Body of pancreas (tissue), 4 donors: ENCODE results near the gene COQ10B. TPM values are rescaled to one million over a fixed set of nuclear protein-coding genes. Genes with fewer than 3 reads are reported as not detected.

Experiments used
- ATAC-seq: fragments of 150-250 bp; one replicate; pipeline ENCODE4 v1.9.1; 2016
- DNase-seq, 4 donors: peaks; one replicate each; pipeline ENCODE4 v3.0.0-alpha.2; 2019
- H3K27ac ChIP-seq, 4 donors: fragments of 200-600 bp; sonication (generic); 1 replicate in 3 of 4; 2 replicates in 1 of 4; pipeline versions ENCODE4 v1.5.1 to v1.6.1; 2016 to 2019; ENCODE audit warnings: mild to moderate bottlenecking in 1 of 4, mixed read lengths in 1 of 4, moderate library complexity in 1 of 4
- H3K27me3 ChIP-seq, 2 donors: fragments of 200-600 bp; sonication (generic); one replicate each; pipeline ENCODE4 v1.6.0; 2016; ENCODE audit warnings: mild to moderate bottlenecking in 1 of 2
- H3K36me3 ChIP-seq, 2 donors: fragments of 200-600 bp; sonication (generic); replicated peaks in 1 of 2; 2 replicates each; pipeline ENCODE4 v1.5.1; 2016; ENCODE audit warnings: low read depth in 2 of 2; ENCODE audit not compliant: insufficient read depth in 1 of 2
- H3K4me1 ChIP-seq: fragments of 200-600 bp; sonication (generic); one replicate; pipeline ENCODE4 v1.6.0; 2016
- H3K4me3 ChIP-seq, 2 donors: fragments of 200-600 bp; sonication (generic); 1 replicate in 1 of 2; 2 replicates in 1 of 2; pipeline ENCODE4 v1.5.1; 2016 to 2019
- H3K9me3 ChIP-seq, 3 donors: fragments of 200-600 bp; sonication (generic); 1 replicate in 2 of 3; 2 replicates in 1 of 3; pipeline ENCODE4 v1.5.1; 2016
- POLR2A ChIP-seq, 3 donors: fragments of 450-650 bp; IDR thresholded peaks; one replicate each; pipeline ENCODE4 v1.6.1; 2016; ENCODE audit warnings: antibody characterized with exemption in 3 of 3, mild to moderate bottlenecking in 2 of 3
- WGBS, 2 donors: methylation state at CpG; one replicate each; pipeline ENCODE4 v1.1.5; 2017; 5-methylcytosine and 5-hydroxymethylcytosine counted together
- intact Hi-C: fragments of 100-400 bp; cut with DNase I; formaldehyde crosslinking; loops from one replicate; pipeline ENCODE4 v1.15.1; 2023
- total RNA-seq, 2 donors: library from RNA; depleted of rRNA; stranded (reverse); fragments of >200 nt; gene quantifications; one replicate each; pipeline ENCODE4 v1.1.0, GENCODE V29; 2016
- TF ChIP-seq, protein P1 (sequence below), 7 experiments: fragments of 450-650 bp in 4 of 7; fragments of 200-600 bp in 3 of 7; sonication (generic) in 3 of 7; IDR thresholded peaks; one replicate each; pipeline ENCODE4 v1.5.1; 2016 to 2019; ENCODE audit warnings: antibody characterized with exemption in 7 of 7

Gene COQ10B
- total RNA-seq, 2 donors from 2014 or later: 5.3 to 9.6 TPM

DNA sequence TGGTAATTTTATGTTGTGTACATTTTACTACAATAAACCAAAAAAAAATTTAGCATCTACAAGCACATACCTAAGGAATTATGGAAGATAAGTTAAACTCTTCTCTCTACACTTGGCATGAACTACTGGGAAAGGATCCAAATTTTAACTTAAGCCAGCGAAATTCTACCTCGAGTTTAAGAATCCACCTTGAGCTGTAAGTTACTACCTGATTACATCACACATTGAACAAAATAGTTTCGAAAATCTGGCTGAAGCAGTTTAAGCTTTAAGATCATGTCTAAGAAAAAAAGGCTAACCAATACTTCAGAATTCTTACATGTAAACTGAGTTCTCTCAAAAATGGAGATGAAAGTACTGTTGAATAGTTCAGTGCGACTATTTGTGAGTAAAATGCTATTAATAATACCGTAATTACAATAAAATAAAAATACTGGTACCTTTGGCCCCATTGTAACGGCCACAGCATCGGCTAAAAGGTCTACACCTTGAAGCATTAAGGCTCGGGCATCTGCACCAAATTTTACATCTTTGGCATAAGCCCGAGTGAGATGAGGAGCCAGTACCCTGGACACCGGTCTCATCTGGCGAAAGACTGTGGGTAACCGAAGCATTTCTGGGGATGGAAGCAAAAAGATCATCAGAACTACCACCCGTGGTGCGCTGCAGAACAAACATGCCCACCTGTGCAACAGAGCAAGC is 45.0 kb downstream of the COQ10B start:
- Histone ChIP-seq H3K36me3 (peaks cover 0 to 16% of the 10 kb centered on the region in 2 donors), H3K27ac (peak overlapping the region; percentile 95 to 100 (median 97)), H3K4me1 (peaks cover 51% of the 10 kb centered on the region), H3K4me3 (peak overlapping the region; percentile 33 to 63), H3K9me3 (no peaks in the 10 kb centered on the region), H3K27me3 (no peaks in the 10 kb centered on the region)
- no peak for ATAC-seq
- no peak for DNase-seq
- intact Hi-C loops: no loop called here
- 2 to 4% methylated on average over 11 to 14 of the region's 14 CpGs for WGBS, 2 donors
- peak in 2 of 3 donors; percentile 22 to 33 for TF ChIP-seq POLR2A (IDR thresholded peaks at IDR 0.05)
- TF ChIP-seq, protein P1, sequence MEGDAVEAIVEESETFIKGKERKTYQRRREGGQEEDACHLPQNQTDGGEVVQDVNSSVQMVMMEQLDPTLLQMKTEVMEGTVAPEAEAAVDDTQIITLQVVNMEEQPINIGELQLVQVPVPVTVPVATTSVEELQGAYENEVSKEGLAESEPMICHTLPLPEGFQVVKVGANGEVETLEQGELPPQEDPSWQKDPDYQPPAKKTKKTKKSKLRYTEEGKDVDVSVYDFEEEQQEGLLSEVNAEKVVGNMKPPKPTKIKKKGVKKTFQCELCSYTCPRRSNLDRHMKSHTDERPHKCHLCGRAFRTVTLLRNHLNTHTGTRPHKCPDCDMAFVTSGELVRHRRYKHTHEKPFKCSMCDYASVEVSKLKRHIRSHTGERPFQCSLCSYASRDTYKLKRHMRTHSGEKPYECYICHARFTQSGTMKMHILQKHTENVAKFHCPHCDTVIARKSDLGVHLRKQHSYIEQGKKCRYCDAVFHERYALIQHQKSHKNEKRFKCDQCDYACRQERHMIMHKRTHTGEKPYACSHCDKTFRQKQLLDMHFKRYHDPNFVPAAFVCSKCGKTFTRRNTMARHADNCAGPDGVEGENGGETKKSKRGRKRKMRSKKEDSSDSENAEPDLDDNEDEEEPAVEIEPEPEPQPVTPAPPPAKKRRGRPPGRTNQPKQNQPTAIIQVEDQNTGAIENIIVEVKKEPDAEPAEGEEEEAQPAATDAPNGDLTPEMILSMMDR (IDR thresholded peaks at IDR 0.05): no peak

DNA sequence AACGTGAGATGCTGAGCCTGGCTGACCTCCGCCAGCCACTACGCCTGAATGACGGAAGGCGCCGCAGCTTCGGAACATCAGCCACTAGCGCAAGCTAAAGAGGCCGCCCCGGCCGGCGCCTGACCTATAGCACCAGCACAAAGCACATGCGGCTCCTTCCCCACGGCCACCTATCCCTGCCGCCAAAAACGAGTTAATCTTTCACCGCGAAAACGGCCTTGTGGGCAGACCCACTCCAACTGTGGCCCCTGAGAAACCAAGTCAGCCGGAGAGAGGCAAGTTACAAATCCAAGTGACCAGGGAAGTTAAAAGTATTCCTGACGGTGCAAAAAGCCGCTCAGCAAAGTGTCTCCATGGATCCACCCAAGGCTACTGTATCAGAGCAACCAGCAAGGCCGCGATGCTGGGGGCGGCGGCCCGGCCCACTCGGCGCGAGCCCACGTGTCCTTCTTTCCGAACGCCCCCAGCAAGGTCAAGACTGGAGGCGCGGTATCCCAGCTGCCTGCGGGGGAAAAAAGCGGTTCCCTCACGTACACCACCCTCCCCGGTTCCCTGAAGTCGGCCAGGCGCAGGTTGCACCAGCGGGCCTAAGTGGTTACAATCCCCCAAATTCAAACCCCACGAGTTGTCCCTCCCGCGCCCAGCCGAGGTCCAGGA is 45.7 kb downstream of the COQ10B start:
- DNase-seq (peak; percentile 72 to 83 (median 76)), ATAC-seq (peak; percentile 14)
- intact Hi-C loops: no loop called here
- WGBS, 2 donors: 0 to 1% methylated on average over 25 to 46 of the region's 46 CpGs
- Histone ChIP-seq H3K36me3 (peaks cover 0 to 18% of the 10 kb centered on the region in 2 donors), H3K4me1 (peaks cover 54% of the 10 kb centered on the region), H3K9me3 (no peaks in the 10 kb centered on the region), H3K4me3 (peak overlapping the region; percentile 33 to 63), H3K27ac (peak overlapping the region; percentile 95 to 100 (median 97)), H3K27me3 (no peaks in the 10 kb centered on the region)
- TF ChIP-seq, protein P1 (IDR thresholded peaks at IDR 0.05): no peak
- no peak for TF ChIP-seq POLR2A (IDR thresholded peaks at IDR 0.05)

DNA sequence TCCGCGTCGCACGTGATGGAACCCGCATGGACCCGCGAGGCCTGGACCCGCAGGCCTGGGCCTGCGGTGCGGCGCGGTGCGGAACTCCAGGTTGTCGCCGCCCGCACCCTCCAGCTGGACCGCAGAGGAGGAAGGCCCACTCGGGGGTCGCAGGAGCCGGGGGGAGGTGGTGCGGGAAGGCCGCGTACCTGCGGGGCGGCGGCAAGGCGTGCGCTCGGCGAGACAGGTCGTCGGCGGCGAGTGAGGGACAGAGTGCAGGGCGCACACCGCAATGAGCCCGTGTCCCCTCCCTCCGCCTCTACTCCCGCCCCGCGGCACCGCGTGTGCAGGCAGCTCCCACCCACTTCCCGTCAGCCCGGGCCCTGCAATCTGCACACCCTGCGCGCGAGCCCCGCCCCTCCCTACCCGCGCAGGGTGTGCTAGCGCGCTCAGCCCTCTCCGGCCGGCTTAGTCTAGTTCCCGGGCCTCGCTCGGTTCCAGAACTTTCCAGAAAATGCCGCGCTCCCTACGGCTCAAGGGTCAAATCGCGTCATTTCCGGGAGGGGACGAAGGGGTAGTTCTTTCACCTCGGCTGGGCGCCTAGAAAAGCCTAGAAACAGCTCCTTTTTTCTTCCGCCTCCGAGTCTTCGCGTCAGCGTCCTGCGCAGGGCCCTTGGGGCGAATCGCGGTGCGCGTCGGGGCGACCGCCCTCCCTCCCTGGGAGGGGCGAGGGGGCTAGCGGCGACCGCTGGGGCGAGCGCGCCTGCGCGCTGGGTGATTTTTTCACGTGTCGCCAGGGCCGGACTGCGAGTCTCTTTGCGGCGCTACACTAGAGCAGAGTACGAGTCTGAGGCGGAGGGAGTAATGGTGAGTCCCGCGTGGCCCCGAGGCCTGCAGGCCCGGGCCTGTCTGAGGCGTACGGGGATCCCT is 46.5 kb downstream of the COQ10B start, which contains the start of the genes HSPD1 and HSPE1:
HSPD1 (minus strand) TSS at position 247 of the 909 bp plus-strand sequence. CDS start 992 bp downstream, outside the sequence.
HSPE1 (plus strand) TSS at position 786 of the 909 bp plus-strand sequence; CDS start at position 844, 58 bp downstream.
- TF ChIP-seq POLR2A (IDR thresholded peaks at IDR 0.05): peak; percentile 96 to 98 (median 98)
- TF ChIP-seq, protein P1 (IDR thresholded peaks at IDR 0.05): peak in 4 of 7 experiments; percentile 56 to 84 (median 78)
- peaks cover 0 to 17% of the 10 kb centered on the region in 2 donors for H3K36me3 ChIP-seq
- ATAC-seq (peak; percentile 93), DNase-seq (peak; percentile 98 to 99 (median 98))
- peak within 1 kb of the TSS; percentile 47 to 63 for H3K4me3 ChIP-seq
- intact Hi-C loops: no loop called here
- peaks cover 54% of the 10 kb centered on the region for H3K4me1 ChIP-seq
- H3K27me3 ChIP-seq: no peaks in the 10 kb centered on the region
- 0% methylated on average over 20 to 91 of the region's 104 CpGs for WGBS, 2 donors
- H3K9me3 ChIP-seq: no peaks in the 10 kb centered on the region
- peak within 1 kb of the TSS; percentile 95 to 100 (median 97) for H3K27ac ChIP-seq

DNA sequence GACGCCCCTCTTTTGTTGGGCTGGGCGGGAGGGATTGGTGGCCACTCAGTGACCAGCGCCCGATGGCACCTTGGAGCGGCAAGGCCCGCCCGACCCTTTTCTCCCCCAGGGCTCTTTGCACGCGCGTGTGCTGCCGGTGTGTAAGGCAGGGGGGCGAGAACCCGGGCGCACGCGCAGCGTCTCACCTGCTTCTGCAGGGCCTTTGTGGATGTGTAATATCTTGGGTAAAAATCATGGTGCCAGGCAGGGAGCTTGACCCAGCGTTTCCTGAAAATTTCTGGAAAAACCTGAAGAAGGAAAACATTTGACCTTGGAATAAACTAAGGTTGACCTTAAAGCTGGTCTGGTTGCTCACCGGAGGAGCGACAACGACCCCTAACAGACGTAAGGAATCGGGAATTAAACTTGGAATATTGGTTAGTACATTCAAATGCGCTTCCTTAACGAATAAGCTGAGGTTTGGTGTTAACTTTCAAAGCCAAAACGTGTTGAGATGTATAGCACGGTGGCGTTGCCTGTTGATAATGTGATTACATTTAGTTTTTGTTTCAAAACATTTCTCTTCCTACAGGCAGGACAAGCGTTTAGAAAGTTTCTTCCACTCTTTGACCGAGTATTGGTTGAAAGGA is 47.3 kb downstream of the COQ10B start:
- DNase-seq (no peak), ATAC-seq (peak; percentile 0)
- Histone ChIP-seq H3K36me3 (peaks cover 0 to 11% of the 10 kb centered on the region in 2 donors), H3K4me3 (peak overlapping the region; percentile 47 to 50), H3K9me3 (no peaks in the 10 kb centered on the region), H3K27ac (peak overlapping the region; percentile 95 to 100 (median 97)), H3K4me1 (peaks cover 50% of the 10 kb centered on the region), H3K27me3 (no peaks in the 10 kb centered on the region)
- intact Hi-C loops: no loop called here
- TF ChIP-seq POLR2A (IDR thresholded peaks at IDR 0.05): no peak
- 0% methylated on average over 25 to 29 of the region's 30 CpGs for WGBS, 2 donors
